Left renal cortex interstitium (tissue), 4 donors: ENCODE results near the gene METTL26. TPM values are rescaled to one million over a fixed set of nuclear protein-coding genes. Genes with fewer than 3 reads are reported as not detected.

Experiments used
- DNase-seq, 4 donors: peaks; one replicate each; pipeline ENCODE4 v3.0.0-alpha.2; 2013; ENCODE audit warnings: low read depth in 4 of 4, low spot score in 2 of 4, missing footprints in 1 of 4
- polyA plus RNA-seq, 4 donors: library from polyadenylated mRNA; unstranded; fragments of 120-200 nt; gene quantifications; one replicate each; pipeline ENCODE4 v1.2.1, GENCODE V29; 2013; ENCODE audit not compliant: insufficient read length in 4 of 4

METTL26 gene
- polyA plus RNA-seq, 4 donors = 40.1 to 81.6 (median 60.1) TPM

DNA sequence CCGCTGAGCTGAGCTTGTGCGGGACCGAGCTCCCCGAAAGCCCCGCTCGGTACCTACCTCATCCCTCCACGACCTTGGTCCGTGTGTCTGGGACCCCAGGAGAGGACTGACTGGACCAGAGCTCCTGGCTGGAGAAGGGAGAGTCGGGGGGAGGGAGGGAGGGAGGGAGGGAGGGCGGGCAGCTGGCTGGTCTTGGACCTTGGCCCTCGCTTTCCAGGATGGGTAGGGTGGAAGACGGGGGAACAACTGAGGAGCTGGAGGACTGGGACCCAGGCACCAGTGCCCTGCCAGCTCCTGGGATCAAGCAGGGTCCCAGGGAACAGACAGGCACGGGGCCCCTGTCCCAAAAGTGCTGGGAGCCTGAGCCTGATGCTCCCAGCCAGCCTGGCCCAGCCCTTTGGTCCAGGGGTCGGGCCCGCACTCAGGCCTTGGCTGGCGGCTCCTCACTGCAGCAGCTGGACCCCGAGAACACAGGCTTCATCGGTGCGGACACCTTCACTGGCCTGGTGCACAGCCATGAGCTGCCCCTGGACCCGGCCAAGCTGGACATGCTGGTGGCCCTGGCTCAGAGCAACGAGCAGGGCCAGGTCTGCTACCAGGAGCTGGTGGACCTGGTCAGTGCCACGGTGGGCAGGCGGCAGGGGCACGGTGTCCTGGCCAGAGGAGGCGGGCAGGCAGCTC lies 39.9 kb upstream of the METTL26 start:
- no peak for DNase-seq

DNA sequence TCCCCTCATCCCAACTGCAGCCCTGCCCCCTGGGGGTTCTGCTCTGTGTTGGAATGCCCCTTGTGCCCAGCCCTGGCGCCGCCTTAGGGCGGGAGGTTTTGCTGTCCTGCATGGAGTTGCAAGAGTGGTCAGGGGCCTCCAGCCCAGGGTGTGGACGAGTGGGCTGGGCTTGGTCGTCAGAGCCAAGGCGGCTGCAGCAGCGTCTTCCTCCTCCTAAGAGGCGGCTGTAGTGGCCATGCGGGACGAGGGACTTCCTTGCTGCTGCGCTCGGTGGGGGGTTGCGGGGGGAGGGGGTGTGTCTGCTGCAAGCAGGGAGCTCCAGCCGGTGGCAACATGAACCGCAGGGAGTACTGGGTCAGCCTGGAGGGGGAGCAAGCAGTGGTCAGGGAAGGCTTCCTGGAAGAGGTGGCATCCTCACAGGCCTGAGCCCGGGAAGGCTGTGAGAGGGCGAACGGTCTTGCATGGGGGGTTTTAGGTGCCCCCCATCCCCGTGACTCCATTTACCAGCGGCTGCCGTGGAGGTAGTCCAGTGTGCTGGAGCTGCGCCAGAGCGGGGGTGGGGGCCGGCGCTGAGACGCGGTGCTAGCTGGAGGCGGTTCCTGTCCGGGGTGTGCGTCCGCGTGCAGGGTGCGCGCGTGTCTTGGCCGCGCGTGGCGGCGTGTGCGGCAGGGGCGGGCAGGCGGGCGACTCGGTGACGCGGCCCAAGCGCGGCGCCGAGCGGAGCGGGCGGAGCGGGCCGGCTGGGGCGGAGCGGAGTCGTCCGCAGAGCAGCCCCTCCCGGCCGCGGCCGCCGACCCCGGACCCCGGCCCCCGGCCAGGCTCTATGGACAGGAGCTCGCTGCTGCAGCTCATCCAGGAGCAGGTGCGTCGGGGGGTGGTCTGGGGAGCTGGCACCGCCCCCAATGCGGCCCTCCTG lies 39.1 kb upstream of the METTL26 start, which contains the start of gene RHBDL1:
RHBDL1 (plus strand) TSS at position 704 of the 916 bp plus-strand sequence; CDS start at position 824, 120 bp downstream.
- no peak for DNase-seq

DNA sequence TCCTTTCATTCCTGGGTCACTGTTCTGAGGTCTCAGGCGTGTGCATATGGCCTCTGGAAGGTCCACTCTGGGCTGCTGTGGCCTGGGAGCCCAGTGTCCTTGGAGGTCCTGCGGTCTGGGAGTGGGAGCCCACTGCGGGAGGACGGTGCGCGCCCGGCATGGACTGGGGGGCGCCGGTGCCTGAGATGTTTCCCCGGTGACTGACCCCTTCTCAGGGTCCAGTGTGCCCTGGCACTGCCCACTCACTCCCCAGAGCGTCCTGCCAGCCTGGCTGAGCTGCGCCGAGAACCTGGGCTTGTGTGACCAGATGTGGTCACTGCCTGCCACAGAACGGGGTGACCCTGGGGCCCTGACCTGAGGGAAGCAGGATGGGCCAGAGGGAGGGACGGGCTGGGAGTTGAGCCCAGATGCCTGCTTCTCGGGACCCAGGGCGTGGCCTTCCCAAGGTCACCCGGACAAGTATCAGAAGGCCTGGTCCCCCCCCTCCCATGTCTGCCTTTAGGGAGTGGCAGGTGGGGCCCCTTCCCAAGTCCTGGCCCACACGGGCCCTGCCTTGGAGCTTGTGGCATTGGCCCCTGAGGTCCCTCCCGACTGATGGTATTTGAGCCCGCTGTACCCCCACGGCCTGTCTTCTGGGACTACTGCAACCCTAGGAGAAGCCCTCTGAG lies 38.2 kb upstream of the METTL26 start:
- no peak for DNase-seq

DNA sequence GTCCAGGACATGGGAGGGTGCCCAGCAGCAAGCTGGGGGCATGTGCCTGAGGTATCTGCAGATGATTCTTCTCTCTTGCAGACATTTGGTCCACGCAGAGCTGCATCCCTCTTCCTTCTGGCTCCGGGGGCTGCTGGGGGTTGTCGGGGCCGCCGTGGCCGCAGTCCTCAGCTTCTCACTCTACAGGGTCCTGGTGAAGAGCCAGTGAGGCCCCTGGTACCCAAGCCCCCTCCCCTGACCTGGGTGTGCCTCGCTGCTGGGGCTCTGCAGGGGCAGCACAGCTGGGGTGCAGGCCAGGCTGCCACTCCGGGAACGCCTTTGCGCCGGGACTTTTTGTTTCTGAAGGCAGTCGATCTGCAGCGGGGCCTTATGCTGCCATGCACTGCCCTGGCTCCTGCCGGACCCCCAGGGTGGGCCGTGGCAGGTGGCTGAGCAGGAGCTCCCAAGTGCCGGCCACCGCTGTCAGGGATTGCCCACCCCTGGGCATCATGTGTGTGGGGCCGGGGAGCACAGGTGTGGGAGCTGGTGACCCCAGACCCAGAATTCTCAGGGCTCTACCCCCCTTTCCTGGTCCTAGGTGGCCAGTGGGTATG lies 37.4 kb upstream of the METTL26 start:
- DNase-seq = no peak

DNA sequence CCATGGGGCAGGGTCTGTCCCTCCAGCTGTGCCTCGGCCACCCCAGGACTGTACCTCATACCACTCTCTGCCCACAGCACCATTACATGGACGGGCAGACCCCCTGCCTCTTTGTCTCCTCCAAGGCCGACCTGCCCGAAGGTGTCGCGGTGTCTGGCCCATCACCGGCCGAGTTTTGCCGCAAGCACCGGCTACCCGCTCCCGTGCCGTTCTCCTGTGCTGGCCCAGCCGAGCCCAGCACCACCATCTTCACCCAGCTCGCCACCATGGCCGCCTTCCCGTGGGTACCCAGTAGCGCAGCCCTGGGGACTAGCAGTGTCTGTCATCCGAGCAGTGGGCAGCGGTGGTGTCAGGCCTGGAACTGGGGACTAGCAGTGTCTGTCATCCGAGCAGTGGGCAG lies 36.7 kb upstream of the METTL26 start:
- no peak for DNase-seq

DNA sequence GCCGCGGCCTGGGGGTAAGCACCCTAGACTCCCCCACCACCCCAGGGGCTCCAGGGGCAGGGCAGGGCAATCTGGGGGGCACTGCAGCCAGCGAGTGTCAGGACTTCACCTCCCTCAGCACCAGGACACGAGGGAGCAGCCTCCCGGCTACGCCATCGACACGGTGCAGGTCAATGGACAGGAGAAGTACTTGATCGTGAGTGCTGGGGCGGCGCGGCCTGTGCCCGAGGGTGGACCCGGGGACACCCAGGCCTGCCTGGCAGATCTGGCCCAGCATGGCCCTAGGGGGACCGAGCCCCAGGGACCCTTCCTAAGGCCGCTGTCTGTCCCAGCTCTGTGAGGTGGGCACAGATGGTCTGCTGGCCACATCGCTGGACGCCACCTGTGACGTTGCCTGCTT lies 36.3 kb upstream of the METTL26 start:
- DNase-seq = no peak

- DNase-seq = no peak
These were observed 35.4 kb upstream of the METTL26 start for GRCh38 chr16:671353-672131.

GRCh38 chr16:670485-671352 lies 34.6 kb upstream of the METTL26 start:
- DNase-seq = no peak

GRCh38 chr16:669666-670065 lies 33.6 kb upstream of the METTL26 start:
- no peak for DNase-seq

- DNase-seq = no peak
These were observed 32.5 kb upstream of the METTL26 start for GRCh38 chr16:668519-669171.

DNA sequence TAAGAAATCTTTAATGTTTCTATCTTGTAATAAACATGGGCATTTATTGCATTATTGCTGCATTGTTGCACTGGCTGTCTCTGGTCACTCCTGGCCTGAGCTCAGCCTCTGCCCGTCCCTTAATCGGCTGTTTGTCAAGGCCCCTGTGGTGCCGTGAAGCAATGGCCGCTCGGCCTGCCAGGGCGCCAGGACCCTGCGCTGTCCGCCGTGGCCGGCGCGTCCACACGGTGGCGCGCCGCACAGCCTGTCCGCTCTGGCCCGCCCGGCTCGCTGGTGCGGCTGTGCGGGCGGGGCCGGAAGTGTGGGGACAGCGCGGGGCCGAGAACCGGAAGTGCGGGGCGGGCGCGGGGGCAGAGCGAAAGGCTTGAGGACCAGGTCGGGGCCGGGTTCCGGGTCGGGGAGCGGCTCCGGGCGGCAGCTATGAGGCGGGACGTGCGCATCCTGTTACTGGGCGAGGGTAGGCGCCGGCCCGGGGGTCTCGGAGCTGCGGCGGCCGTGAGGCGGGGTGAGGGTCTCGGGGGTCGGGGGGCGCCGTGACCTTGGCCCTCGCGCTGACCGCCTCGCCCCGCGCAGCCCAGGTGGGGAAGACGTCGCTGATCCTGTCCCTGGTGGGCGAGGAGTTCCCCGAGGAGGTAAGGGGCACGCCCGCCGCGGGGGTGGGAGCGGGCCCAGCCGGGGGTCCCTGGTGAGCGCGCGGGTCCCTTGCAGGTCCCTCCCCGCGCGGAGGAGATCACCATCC lies 31.8 kb upstream of the METTL26 start, which contains the start of gene RHOT2:
RHOT2 (plus strand) TSS at position 353 of the 739 bp plus-strand sequence; CDS start at position 421, 68 bp downstream.
- peak in 3 of 4 donors; percentile 74 to 82 (median 78) for DNase-seq

- DNase-seq = no peak
These were observed 31.1 kb upstream of the METTL26 start for GRCh38 chr16:667113-667779.

GRCh38 chr16:666572-666971 lies 30.5 kb upstream of the METTL26 start:
- DNase-seq = no peak

- no peak for DNase-seq
These were observed 26.5 kb upstream of the METTL26 start for GRCh38 chr16:662597-662996.

DNA sequence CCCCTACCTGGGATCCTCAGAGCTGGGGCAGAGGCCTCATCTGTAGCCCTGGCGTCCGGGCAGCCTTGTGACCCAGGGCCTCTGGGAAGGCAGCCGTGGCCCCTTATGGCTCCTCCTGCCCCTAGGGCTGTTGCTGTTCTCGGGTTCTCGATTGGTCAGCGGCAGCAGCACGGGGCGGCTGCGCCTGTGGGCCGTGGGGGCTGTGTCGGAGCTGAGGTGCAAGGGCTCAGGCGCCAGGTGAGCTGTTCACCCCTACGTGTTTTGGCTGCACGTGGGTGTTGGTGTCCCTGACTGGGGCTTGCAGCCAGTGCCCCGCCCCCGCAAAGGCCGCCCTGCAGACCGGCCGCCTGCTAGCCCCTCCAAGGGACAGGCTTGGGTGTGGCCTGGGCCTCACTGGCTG lies 26.0 kb upstream of the METTL26 start:
- DNase-seq = no peak

- DNase-seq = no peak
These were observed 25.2 kb upstream of the METTL26 start for GRCh38 chr16:661184-661821.
